ENCODE measurements around the gene LY6G6C. TPM values are rescaled to one million over a fixed set of nuclear protein-coding genes. Genes with fewer than 3 reads are reported as not detected.

The LY6G6C gene
- total and polyA plus RNA-seq, 2 of the 4 experiments (the other 2 are of a cell fraction): not detected

- no peak overlapping the region for H3K14ac ChIP-seq (replicated peaks; ENCODE audit: low read depth, low read length)
- H2BK20ac ChIP-seq (ENCODE audit: low read depth, low read length): no peak overlapping the region
- H3K4me1 ChIP-seq (ENCODE audit: control insufficient read depth, insufficient read depth, low read length): peaks cover 7% of the 10 kb centered on the region
- H4K8ac ChIP-seq (ENCODE audit: low read depth in 2 of 2, low read length in 2 of 2): no peak overlapping the region
- 0 out of 2 replicates have a peak overlapping the region, but pooled peaks have one; percentile 17 for H3K4ac ChIP-seq (ENCODE audit: low read depth, low read length)
- no peak overlapping the region for H3K56ac ChIP-seq (ENCODE audit: extremely low read depth, insufficient read depth, low read length)
- no peak overlapping the region for H2BK120ac ChIP-seq (ENCODE audit: low read depth, low read length)
- peak overlapping the region; percentile 34; the same call in 1 of the 2 replicates for H2AK5ac ChIP-seq (ENCODE audit: low read depth, low read length)
- H3K23ac ChIP-seq (ENCODE audit: low read depth, low read length): 0 out of 2 replicates have a peak overlapping the region, but pooled peaks have one; percentile 31
- 0 out of 2 replicates have a peak overlapping the region, but pooled peaks have one; percentile 0 for H3K9ac ChIP-seq (ENCODE audit: low read depth, low read length)
- H3K27ac ChIP-seq (ENCODE audit: insufficient read depth, low read length): no peak overlapping the region
- DNase-seq (no peak), ATAC-seq (ENCODE audit: low read depth) (no peak)
- ChIA-PET CTCF (interaction anchor here (0.9 kb wide), 1 partner anchor 19 kb away, joined by 3 read pairs; no protein-coding TSS in a partner anchor), POLR2A (ENCODE audit: unreplicated experiment) (interaction anchor here (0.6 to 1.0 kb wide), 3 partner anchors 26 to 97 kb away, joined by 3 to 11 read pairs (median 3); partner anchors contain the start of gene HSPA1B)
- no peak overlapping the region for H2AFZ ChIP-seq (replicated peaks; ENCODE audit: low read length, poor library complexity)
- 89% methylated on average over 3 of the region's 11 CpGs; no CpG with 5 or more reads in 1 of the 2 experiments for WGBS, 2 experiments (ENCODE audit: extremely low coverage in 2 of 2, insufficient read length in 1 of 2)
- TF ChIP-seq, protein P1, sequence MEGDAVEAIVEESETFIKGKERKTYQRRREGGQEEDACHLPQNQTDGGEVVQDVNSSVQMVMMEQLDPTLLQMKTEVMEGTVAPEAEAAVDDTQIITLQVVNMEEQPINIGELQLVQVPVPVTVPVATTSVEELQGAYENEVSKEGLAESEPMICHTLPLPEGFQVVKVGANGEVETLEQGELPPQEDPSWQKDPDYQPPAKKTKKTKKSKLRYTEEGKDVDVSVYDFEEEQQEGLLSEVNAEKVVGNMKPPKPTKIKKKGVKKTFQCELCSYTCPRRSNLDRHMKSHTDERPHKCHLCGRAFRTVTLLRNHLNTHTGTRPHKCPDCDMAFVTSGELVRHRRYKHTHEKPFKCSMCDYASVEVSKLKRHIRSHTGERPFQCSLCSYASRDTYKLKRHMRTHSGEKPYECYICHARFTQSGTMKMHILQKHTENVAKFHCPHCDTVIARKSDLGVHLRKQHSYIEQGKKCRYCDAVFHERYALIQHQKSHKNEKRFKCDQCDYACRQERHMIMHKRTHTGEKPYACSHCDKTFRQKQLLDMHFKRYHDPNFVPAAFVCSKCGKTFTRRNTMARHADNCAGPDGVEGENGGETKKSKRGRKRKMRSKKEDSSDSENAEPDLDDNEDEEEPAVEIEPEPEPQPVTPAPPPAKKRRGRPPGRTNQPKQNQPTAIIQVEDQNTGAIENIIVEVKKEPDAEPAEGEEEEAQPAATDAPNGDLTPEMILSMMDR (conservative IDR thresholded peaks at IDR 0.05; ENCODE audit: low read depth, low read length): no peak
- TF ChIP-seq MXI1 (IDR thresholded peaks at IDR 0.05; ENCODE audit: borderline replicate concordance, low read depth, low read length): no peak
- no peak for TF ChIP-seq FOS (IDR thresholded peaks at IDR 0.05; ENCODE audit: low read depth, low read length)
- no peak for TF ChIP-seq RAD21 (IDR thresholded peaks at IDR 0.05; ENCODE audit: low read length)
- intact Hi-C loops (cut with micrococcal nuclease) (loop anchor here (2.0 kb wide), 1 partner anchor 28 kb away; the partner anchor contains the start of gene ABHD16A), in situ Hi-C loops (cut with MboI; ENCODE audit: low sequenced_read_pairs) (no loop called here), dilution Hi-C loops (cut with HindIII; ENCODE audit: low sequenced_read_pairs, unreplicated experiment) (no loop called here)
- no peak overlapping the region for H3K4me3 ChIP-seq (ENCODE audit: insufficient read depth, low read depth, low read length)
- H3K79me1 ChIP-seq (ENCODE audit: low read depth in 1 of 2, low read length in 2 of 2): peaks cover 0 to 60% of the 10 kb centered on the region in 2 experiments; a peak in 3 of 4 replicates
- peak overlapping the region; percentile 81 for H2AK9ac ChIP-seq (replicated peaks; ENCODE audit: low read depth, low read length, poor library complexity)
- H3K9me1 ChIP-seq (ENCODE audit: insufficient read depth, low read length): peaks cover 5% of the 10 kb centered on the region
- no peak overlapping the region for H3K18ac ChIP-seq (ENCODE audit: low read depth, low read length)
- no peaks in the 10 kb centered on the region for H3K27me3 ChIP-seq (ENCODE audit: control insufficient read depth, insufficient read depth, low read length)
- H3K9me3 ChIP-seq (ENCODE audit: control insufficient read depth, insufficient read depth, low read length): no peaks in the 10 kb centered on the region
- BruUV-seq (replicated peaks): no TSS peak
- H4K20me1 ChIP-seq (ENCODE audit: insufficient read depth, low read length): peaks cover 38% of the 10 kb centered on the region
- no peak overlapping the region; the same call in 1 of the 2 replicates for H3K4me2 ChIP-seq (ENCODE audit: low read depth, low read length)
- H3K36me3 ChIP-seq (ENCODE audit: control insufficient read depth, insufficient read depth, low read length): peaks cover 50% of the 10 kb centered on the region
- H4K5ac ChIP-seq (ENCODE audit: low read depth, low read length): no peak overlapping the region
- H2BK5ac ChIP-seq (ENCODE audit: low read depth, low read length, poor library complexity, severe bottlenecking): no peak overlapping the region
- H2BK15ac ChIP-seq (ENCODE audit: low read depth, low read length): no peak overlapping the region
- no peak overlapping the region for H4K91ac ChIP-seq (ENCODE audit: insufficient read depth, low read depth, low read length)
Measured at GRCh38 chr6:31730631-31731086, 9.1 kb upstream of the LY6G6C start.
